Measurements from ENCODE around the gene ITPK1.

- TF ChIP-seq CTCF (conservative IDR thresholded peaks at IDR 0.05; ENCODE audit: low read depth, low read length) (no peak), EZH2 (IDR thresholded peaks at IDR 0.05; ENCODE audit: low read length, unreplicated experiment) (no peak)
Observed at GRCh38 chr14:92991536-92991935, 124.2 kb downstream of the ITPK1 start.

Measured in PC-3 (cell line).